SIG-M5 (cell line): ENCODE results near the gene GDF2.

Experiments used
- DNase-seq: peaks from one replicate; lab custom pipeline; 2025; lab: John Stamatoyannopoulos, UW

Gene GDF2

GRCh38 chr10:47368431-47369180 lies 46.4 kb downstream of the GDF2 start:
- no peak for DNase-seq

GRCh38 chr10:47369251-47369894 lies 47.1 kb downstream of the GDF2 start:
- no peak for DNase-seq

GRCh38 chr10:47370015-47370767 lies 47.9 kb downstream of the GDF2 start:
- DNase-seq: no peak

- DNase-seq: no peak
These were observed 48.6 kb downstream of the GDF2 start for GRCh38 chr10:47370878-47371277.

- no peak for DNase-seq
These were observed 49.6 kb downstream of the GDF2 start for GRCh38 chr10:47371629-47372485.

GRCh38 chr10:47372726-47373125 lies 50.5 kb downstream of the GDF2 start:
- DNase-seq: no peak

DNA sequence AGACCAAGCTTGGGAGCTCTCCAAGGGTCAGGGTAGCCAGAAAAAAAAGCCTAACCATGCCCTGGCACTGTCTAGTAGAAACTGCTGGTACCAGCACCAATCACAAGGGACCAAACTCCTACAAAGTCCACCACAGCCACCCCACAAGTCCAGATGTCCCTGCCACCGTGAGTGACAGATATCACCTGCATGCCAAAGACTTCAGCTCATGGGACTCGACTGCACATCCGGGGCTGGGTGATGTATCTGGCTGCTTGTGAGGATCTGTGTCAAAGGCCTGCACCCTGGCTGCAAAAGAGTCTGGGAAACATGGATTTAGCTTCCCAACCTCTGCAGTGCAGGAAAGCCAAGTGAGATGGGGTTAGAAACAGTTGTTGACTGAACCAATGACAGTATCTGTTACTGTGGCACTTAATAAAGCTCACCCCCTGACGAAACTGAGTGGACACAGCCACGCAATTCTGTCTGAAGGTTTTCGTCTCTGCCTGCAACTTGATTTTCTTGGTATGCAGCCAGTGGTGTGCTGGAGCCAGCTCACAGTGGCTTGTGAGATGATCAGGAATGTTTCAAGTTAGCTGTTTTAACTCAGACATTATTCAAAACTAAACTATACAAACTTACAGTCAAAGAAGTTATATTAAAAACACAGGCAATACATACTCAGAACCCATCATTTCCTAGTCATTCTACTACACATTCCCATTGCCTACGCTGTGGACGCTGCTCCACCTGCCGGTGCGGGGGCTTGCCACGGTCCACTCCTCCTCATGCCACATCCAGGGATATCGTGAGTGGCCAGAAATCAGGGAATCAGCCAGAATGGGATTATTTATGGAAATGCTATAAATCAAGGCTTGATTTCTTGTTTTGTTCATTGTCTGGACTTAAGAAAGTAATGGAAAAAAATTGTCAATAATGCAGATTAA lies 52.6 kb downstream of the GDF2 start:
- no peak for DNase-seq

DNA sequence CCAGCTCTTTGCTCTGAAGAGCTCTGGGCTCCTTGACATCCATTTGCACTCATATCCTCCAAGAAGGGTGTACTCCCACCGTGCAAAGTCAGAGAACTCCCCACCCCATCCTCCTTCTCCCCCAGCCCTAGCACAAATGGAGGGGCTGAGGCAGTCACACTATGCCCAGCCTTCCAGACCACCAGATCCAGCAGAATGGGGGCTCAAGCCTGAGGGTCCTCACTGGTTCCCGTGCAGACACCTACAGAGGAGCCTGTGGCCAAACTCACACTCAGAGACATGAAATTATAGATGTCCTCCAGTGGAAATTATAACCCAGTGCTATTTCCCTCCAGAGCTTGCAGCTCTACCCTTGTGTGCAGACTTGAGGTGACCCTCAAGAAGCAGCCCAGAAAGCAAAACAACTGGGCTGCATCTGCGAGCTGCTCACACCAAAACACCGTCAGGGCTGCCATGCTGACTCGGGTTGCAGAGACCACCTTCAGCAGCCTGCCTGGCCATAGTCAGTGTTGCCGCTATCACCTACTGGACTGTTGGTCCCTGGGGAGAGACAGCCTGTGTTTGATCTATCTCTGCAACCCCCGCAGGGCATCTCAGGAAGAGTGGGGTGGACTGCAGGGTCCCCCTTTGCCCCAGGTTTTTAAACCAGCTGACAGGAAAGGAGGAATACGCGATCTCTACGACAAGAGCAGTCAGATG lies 54.4 kb downstream of the GDF2 start:
- DNase-seq: no peak
